Astrocyte of the hippocampus (primary cell): ENCODE measurements around the gene HOXB8.

ENCODE experiments used
- DNase-seq: peaks from one replicate; pipeline ENCODE4 v3.0.0; 2011; ENCODE audit warnings: low read depth, low spot score

Gene HOXB8

DNA sequence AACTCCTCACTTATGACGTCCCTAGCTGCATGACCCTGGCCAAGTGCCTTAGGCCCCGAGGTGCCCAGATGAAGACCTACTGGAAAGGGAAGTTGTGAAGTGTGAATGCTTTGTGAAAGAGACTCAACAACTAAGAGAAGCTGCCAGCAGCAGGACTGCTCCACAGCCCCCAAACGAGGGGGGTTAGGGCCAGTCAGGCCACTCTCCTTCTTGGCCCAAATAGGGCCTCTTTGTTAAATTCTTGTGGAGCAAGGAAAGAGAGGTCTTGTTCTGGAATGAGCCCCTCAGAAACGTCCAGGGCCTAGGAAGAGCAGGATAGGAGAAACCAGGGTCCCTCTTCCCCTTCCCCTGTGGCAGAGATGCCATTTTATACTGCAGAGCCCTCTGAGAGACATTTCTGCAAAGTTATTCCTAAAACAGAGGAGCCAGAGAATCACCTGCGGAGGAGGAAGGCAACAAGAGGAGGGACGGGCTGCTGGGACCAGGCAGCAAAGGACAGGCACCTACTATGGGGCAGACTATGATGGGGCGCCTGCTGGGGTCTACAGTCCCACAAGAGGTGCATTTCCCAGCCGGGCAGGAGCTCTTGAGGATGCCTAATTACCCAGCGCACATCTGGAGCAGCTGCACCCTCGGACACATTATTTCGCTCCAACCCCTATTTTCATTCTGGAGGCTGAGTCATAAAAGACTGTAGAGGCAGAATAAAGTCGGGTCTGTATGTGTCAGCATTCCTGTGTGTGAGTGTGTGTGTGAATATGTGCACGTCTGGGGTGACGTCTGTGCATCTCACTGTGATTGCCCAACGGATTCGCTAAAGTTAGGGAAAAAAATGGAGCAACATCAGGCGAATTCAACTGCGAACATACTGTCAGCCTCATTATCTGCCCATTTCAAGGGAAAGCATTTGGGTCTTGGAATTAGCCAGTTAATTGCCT is 22.5 kb upstream of the HOXB8 start:
- DNase-seq = peak; percentile 37

DNA sequence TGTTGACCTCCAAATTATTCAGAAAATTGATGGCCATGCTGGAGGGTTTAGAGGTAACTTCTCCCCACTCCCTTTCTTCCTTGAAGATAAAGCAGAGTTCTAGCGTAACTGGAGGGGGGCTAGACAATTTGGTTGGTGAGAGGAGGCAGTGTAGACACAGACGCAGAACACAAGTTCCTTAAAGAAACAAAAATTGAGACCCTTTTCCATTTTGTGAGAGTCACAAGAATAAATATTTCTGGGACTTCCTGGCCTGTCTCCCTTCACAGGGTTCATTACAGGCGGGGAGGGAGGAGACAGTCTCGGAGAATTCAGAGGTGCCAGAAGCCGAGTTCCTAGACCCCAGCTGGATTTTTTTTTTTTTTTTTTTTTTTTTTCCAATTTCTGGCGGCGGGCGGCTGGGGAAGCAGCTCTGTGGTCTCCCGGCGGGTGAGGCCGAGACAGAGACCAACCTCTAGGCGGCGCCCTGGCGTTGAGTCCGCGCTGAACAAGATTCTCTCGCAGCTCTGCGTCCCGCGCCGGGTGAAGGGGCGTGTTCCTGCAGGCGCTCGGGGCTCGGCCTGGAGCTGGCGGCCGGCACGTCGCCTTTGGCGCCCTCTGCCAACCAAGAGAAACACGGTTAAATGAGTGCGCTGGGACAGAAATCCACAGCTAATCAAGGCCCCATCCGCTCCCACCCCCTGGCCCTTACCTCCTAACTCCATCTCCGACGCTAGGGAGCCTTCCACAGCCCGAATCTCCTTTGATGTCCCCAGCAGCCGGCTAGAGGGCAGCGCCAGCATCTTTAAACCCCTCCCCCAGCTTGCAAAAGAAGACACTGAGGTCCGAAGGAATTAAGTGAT is 21.3 kb upstream of the HOXB8 start:
- peak; percentile 78 for DNase-seq

DNA sequence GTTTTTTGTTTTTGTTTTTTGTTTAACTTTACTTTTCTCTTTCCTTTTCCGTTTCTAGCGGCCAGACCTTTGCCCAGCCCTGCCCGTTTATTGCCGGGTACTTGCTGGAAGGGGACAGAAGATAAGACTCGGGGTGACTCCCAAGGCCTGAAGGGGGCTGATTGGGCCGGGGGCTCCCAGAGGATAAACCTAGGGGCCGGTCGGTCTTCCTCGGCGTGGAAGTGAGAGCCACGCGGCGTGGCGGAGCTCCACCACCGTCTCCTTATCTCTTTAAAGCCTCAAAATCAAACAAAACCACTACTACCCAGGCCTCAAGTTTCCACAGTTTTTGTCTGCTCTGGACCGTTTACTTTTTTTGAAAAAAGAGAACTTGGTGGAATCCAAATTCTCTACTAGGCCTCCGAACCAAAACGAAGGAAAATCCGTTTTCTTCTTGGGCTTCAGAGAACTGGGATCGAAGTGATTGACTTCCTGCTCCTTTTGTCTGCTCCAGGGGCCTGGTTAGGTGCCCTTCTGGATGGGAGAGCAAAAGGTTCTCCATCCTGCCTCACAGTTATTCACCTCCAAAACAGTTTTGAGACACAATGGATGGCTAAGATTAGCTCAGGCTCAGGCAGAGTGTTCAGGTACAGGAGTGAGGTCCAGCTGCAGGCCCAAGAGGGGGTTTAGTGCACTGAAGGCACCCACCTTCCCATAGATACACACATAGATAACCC is 19.6 kb upstream of the HOXB8 start:
- no peak for DNase-seq

DNA sequence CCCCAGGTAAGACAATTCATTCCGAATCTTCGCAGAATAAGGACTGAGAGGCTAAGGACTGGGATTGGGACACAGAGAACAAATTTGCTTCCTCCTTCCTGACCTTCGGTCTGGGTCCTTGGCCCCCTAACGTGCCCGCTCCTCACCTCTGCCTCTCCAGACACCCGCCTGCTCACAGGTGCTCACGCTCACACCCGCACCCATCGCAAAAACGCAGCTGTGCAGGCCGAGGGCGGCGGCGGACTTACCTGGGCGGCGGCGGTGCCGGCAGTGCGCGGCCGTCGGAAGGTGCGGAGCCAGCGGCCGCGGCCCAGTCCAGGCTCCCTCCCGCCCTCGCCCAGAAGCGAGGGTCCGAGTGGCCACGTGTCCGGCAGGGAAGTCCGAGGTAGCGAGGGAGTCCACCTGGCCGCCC is 18.2 kb upstream of the HOXB8 start:
- no peak for DNase-seq

DNA sequence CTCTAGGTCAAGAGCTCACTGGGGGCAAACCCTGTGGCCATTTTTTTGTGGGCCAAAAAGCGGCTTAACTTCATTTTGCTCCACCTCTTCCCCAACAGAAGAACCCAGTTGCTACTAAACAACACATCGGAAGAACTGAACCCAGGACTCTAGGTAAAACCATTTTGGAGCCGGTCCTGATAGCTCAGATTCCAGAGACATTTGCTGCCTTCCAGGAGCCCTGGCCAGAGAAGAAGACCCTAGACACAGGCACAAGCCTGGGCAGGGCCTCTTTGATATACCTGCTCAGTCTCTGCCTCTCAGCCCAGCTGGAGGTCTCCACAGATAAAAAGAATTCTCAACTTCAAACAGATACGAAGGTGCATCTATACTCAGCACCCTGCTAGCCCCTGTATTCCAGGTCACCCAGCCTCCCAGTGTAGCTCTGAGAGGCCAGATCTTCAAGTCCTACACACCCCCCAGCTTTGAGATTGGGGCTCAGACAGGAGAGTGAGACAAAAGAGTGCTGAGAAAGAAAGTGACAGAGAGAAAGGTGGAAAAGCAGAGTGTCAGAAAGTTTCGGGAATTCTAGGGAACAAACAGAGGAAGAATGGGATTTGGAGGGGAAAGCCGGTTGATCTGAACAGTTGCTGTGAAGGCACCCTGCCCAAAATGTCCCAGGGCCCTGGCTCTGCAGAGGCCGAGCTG is 17.6 kb upstream of the HOXB8 start:
- DNase-seq = no peak

DNA sequence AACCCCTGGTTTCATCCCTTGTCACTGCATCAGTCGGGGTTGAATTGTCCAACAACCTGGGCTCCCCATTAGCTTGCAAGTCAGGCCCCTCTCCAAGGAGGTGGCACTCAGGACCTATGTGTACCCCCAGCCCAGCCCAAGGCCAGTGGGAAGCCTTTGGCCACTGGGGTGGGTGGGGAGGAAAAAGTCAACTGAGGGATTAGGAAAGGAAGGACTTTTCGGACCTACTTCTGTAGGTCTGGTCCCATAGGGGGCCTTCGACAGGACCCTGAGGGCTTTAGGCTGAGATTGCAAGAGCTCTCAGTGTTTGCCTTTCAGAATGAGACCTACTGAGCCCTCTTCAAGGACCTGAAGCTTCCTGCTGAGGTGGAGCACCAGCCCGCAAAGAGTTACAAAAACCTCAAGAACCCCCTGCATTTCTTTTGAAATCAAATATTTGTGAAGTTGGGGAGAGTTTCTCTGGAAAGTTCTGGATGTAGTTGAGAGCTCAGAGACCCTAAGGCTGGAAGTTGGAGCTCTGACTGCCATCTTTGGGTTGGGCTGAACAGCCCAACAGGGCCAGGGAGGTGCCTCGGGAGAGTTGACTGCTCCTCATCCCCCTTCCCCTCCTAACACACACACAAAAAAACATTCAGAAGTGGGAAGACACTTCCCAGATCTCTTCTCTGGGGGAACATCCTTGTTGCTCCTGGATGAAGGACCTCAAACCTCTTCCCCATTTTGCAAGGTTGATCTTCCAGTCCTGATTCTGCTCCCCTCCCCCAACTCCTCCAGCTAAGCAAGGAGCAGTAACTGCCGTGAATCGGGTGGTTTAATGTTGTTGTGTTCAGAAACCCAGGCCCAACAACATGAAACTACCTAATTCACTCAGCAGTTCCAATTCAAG is 16.8 kb upstream of the HOXB8 start:
- DNase-seq = no peak

DNA sequence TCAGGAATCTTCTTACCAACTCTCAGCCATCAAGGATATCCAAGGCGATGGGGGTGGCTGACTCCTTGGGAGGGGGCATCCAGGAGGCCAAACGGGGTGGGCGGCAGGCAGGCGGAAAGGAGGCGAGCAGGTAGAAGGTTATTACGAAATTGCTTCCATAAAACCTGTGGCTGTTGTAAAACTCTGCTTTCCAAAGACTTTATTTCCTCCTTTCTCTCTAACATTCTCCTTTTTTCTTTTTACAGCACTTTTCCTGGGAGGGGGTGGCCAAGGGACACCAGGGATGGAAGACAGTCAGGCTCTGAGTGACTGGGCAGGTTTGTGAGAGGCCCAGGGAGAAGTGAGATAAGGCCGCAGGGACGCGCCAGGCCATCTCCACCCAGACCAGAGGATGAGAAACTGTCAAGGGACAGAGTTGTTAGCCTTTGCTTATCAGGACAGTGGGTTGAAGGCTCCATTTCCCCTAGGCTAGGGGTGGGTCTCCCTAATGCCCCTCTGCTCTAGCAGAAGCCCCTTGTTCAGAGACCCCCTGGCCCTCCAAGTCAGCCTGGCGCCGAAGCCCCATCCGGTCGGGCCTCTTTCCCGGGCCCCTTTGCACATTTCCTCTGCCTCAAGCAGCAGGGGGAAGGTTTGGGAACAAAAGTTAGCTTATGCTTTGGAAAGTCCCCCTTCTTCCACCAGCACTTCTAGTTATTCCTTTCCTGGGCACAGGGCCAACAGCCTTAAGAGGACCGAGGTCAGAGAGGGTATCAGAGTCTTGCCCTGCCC is 16.0 kb upstream of the HOXB8 start:
- DNase-seq = no peak

DNA sequence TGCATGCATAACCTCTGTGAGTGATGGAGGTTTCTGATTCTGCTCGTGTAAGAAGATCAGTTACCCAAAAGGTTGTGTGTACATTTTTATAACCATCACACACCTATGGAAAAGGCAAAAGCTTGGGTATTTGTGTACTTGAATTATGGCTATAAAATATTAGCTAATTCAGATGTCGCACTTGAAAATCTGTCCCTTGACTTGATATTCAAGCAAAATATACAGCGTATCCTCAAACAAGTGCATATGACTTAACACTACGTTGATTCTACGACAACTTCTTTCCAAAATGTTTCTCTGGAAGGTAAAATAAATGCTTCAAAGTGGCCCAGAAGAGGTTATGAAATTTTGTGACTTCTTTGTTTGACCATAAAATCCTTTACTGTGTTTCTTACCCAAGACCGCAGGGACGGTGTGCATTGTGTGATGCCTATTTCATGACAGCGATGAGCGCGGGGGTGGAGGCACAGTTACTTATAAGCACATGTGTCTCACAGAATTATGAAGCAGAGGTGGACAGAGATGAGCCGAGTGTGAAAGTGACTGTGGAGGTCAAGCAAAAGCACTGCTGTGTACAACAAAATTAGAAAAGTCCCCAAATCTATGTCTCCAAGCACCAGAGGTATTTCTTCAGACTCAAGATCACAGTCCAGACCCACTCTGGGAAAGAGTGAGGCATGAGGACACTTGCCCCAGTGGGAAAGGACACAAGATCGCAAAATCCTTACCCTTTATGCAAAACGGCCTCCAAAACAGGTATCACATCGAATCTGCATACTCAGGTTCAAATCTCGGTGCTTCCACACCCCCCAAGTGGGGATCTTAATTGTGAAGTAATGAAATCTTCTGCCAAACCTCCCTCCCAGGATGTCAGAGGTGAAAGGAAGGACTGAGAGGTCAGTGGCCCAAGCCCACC is 15.2 kb upstream of the HOXB8 start:
- DNase-seq = no peak

DNA sequence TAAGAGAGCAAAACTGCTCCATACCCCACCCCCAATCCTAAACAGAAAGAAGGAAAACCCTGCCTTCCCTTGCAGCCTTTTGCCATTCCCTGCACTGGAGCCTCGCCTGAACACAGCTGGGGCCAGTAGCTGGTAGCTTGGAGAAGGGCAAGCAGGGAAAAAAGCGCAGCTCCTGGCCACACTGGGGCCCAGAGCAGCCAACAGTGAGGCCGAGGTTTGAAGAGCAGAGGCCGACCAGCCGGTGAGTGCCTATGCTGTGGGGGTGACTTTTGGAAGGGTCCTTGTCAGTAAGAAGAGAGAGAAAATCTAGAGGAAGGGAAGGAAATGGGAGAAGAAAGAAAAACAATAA is 14.3 kb upstream of the HOXB8 start:
- DNase-seq = no peak

DNA sequence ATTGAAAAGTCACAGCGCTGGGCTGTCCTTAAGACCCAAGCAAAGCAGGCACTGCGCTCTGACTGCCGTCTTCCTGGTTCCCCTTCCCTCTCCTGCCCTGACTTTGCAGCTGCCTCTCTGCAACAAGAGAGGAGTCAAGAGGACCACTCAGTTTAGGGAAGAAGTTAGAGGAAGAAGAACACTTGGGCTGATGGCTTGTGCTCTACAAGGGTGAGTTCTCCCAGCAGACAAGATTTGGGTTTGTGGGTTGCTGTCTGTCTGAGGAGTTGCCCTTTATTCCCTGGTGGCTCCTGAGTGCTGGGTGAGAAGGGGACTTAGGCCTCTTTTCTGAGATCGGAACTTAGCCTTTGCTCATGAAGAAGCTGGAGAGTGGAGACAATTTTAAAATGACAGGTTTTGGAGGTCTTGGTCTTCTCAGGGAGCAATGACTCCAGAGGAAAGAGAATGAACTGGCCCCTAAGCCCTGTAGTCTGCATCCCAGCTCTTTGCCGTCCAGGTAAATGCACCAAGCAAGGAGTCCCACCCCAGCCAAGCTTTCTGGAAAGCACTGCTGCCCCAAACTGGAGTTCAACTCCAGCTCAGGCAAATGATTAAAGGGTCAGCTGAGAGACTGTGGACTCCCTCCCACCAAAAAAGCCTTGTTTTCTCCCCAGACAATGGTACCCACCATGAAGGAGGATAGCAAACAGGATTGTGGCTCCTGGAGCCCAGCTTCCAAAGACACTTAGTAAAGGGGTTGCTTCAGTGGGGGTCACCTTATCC is 13.7 kb upstream of the HOXB8 start:
- DNase-seq = no peak

DNA sequence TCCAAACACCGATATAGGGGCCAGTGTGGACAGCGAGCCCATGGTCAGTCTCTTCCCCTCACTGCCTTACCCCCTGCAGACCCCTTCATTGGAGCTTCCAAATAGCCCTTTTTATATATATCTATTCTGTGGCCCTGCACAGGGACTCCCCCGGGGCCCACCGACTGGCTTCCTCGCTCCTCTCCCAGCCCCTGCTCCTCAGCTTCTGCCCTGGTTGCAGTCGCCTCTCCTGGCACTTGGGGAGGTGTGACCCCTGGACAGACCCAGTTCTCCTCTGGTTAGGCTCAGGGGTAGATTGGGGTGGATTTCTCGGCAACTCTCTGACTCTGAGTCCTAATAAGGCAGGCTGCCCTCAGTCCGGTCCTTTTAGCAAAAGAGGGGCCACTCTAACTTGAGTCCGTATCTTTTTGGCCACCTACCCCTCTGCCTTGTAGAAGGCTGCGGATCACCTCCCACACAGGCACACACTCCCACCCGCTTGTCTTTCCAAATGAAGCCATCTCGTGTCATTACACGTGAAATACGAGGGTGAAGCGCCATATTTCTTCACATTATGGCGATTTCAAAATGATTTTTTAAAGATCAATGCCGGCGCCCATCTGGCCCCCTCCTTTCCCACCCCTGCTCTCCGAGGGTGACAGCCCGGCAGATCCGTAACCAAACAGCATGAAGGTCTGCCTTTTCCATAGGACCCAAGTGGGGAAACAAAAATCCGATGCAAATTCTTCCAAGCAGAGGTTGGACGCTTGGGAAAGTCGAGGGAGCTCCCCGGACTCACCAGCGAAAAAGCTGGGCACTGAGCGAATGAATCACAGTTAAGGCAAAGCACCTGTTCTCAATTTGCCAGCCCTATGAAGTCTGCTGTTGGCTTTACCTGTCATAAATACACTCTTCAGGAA is 12.8 kb upstream of the HOXB8 start:
- no peak for DNase-seq

DNA sequence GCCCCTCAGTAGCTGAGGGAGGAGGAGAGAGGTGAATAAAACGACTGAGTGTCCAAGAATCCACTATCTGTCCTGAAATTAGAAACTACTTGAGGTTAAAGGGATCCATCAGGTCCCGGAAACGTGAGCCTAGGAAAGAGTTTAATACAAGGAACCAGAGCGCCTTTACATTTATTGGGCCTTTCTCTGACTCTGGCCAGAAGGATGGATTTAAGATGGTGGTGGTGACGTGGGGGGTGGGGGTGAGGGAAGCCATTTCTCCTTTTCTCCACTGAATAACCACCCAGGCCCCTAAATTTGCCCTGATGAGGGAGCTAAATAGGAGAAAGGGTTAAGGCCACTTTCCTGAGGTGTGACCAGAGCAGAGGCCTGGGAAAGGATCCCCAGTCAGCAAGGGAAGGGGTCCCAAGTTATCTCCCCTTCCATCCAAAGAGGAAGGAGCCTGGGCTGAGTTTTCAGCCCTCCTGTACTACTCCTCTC is 12.1 kb upstream of the HOXB8 start:
- no peak for DNase-seq

DNA sequence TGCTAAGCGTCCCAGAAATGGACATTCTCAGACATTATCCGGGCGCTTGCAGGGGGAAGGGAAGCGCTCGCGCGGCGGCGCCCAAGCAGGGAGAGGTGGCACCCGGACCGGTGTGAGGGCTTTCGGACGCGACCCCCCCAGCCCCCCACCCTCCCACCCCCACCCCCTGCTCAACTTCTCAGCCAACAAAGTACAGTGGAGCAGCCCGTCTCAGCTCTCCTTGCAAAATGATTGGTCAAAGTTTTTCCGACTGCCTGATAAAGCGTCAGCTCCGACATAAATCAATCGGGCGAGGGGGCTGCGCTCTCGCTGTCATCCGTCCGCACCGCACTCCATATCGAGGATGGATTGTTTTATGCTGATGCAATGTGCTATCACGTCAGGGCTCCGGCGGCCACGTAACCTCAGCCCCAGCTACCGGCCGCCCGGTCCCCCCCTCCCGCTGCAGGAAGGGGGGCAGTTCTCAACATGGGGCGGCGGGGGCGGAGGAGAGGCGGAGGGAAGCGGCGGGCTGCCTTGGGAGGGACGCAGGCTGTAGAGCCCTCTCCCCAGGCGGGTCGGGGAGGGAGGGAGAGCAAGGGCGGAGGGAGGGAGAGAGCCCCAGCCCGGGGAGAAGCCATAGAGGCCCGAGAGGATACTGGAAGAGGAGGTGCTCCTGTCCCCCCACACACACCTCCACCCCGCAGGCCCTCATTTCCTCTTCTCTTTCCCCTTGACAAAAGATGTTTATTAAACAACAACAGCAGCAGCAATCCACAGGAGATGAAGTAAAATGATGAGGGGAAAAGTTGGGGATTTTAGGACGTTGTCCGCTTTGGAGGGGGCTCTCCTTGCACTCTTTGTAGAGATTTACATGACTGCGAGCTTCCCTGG is 11.4 kb upstream of the HOXB8 start, which contains the start of gene HOXB9:
TSS of gene HOXB9 (minus strand) at position 114 of the 873 bp plus-strand sequence. CDS start at position 25, 89 bp downstream.
- DNase-seq = no peak

DNA sequence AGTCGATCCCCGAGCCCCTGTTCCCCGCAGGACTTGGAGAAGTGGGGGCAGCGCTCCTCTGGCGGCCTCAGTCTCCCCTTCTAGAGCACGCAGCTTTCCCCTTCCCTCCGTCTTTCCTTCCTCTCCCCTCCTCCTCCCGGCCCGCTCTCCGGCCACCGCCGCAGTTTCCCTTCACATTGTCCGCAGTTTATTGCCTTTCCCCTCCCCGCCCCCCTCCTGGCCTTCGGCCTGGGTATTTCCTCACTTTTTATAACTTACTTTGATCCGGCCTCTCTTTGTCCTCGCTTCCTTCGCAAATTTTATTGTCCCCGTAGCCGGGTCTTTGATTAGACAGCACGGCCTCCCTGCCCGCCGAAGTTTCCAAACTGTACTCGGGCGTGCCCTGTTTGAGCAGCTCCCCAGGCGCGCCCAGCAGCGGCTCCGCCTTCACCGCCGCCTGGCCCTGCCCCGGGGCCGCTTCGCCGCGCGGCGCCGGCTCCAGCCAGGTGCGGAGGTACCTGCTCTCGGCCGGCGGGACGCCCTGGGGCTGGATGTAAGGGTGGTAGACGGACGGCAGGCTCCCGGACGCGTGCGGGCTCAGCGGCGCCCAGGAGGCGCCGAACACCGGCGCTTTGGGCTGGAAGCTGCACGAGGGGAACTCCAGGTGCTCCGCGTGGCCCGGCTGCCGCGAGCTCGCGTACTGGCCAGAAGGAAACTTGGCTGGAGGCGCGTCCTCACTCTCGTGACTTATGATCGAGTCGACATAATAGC is 10.6 kb upstream of the HOXB8 start:
- DNase-seq = peak; percentile 29
